ENCODE data around the gene EGFR.

GRCh38 chr7:55181762-55182161, 162.9 kb downstream of the EGFR start:
- TF ChIP-seq JUNB (IDR thresholded peaks at IDR 0.05) (no peak), REST (IDR thresholded peaks at IDR 0.05) (no peak), ZSCAN20 (CRISPR knock-in tag; IDR thresholded peaks at IDR 0.05) (no peak), POLR2A (IDR thresholded peaks at IDR 0.05; ENCODE audit: low read length) (no peak), CTCF (IDR thresholded peaks at IDR 0.05) (no peak), RARB (CRISPR knock-in tag; IDR thresholded peaks at IDR 0.05) (no peak), USF2 (IDR thresholded peaks at IDR 0.05) (no peak)
- TF ChIP-seq, protein P1, sequence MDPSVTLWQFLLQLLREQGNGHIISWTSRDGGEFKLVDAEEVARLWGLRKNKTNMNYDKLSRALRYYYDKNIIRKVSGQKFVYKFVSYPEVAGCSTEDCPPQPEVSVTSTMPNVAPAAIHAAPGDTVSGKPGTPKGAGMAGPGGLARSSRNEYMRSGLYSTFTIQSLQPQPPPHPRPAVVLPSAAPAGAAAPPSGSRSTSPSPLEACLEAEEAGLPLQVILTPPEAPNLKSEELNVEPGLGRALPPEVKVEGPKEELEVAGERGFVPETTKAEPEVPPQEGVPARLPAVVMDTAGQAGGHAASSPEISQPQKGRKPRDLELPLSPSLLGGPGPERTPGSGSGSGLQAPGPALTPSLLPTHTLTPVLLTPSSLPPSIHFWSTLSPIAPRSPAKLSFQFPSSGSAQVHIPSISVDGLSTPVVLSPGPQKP (IDR thresholded peaks at IDR 0.05; ENCODE audit: low read depth, low read length), result no peak

Measured in A549 (cell line).